DND-41 (cell line): ENCODE measurements around the gene PRKCE.

Experiments
- ATAC-seq: fragments of 200-7000 bp; cut with Tn5 transposase; 3 replicates; pipeline ENCODE4 v1.9.1; 2021; ENCODE audit warnings: low read depth; ENCODE audit not compliant: insufficient read depth
- DNase-seq: peaks from one replicate; pipeline ENCODE4 v3.0.0-alpha.2; 2020
- H2AFZ ChIP-seq: 2 replicates; pipeline ENCODE4 v1.6.0; 2012; ENCODE audit warnings: low read depth, low read length
- H3K27ac ChIP-seq: 2 replicates; pipeline ENCODE4 v1.5.1; 2012; ENCODE audit warnings: low read length, inconsistent platforms
- H3K27me3 ChIP-seq: fragments of 200-600 bp; sonication (generic); 2 replicates; pipeline ENCODE4 v1.6.0; 2012; ENCODE audit warnings: low read length, mild to moderate bottlenecking, inconsistent platforms; ENCODE audit not compliant: insufficient read depth, poor library complexity
- H3K36me3 ChIP-seq: 2 replicates; pipeline ENCODE4 v1.5.1; 2012; ENCODE audit warnings: low read length, inconsistent platforms; ENCODE audit not compliant: insufficient read depth
- H3K4me1 ChIP-seq: 2 replicates; pipeline ENCODE4 v1.5.1; 2012; ENCODE audit warnings: mild to moderate bottlenecking, low read length; ENCODE audit not compliant: insufficient read depth
- H3K4me2 ChIP-seq: 2 replicates; pipeline ENCODE4 v1.6.0; 2012; ENCODE audit warnings: mild to moderate bottlenecking, moderate library complexity, low read length, inconsistent platforms; ENCODE audit not compliant: insufficient read depth
- H3K4me3 ChIP-seq, 2 experiments: fragments of 200-600 bp in 1 of 2; shearing (Covaris generic) in 1 of 2; 2 replicates each; pipeline ENCODE4 v1.5.1; 2012 to 2016; ENCODE audit warnings: inconsistent platforms in 2 of 2, low read length in 2 of 2, mild to moderate bottlenecking in 2 of 2, low read depth in 1 of 2, moderate library complexity in 1 of 2
- H3K79me2 ChIP-seq: 2 replicates; pipeline ENCODE4 v1.6.0; 2012; ENCODE audit warnings: low read length, inconsistent platforms; ENCODE audit not compliant: insufficient read depth
- H3K9ac ChIP-seq: 2 replicates; pipeline ENCODE4 v1.6.0; 2012; ENCODE audit warnings: low read depth, mild to moderate bottlenecking, inconsistent platforms, low read length, moderate library complexity
- H3K9me3 ChIP-seq: 2 replicates; pipeline ENCODE4 v1.5.1; 2012; ENCODE audit warnings: low read length, moderate library complexity, mild to moderate bottlenecking, inconsistent platforms; ENCODE audit not compliant: insufficient read depth, severe bottlenecking
- H4K20me1 ChIP-seq: 2 replicates; pipeline ENCODE4 v1.6.0; 2012; ENCODE audit warnings: low read length; ENCODE audit not compliant: insufficient read depth
- CTCF ChIP-seq: IDR thresholded peaks from 2 replicates; pipeline ENCODE4 v1.5.1; 2012; ENCODE audit warnings: borderline replicate concordance, low read length, moderate library complexity, mild to moderate bottlenecking; ENCODE audit not compliant: poor library complexity, severe bottlenecking; ENCODE audit errors: extremely low read depth
- EZH2 ChIP-seq: IDR thresholded peaks from 3 replicates; pipeline ENCODE4 v1.6.1; 2012; ENCODE audit warnings: borderline replicate concordance, low read depth, mild to moderate bottlenecking, moderate library complexity, low read length, inconsistent platforms; ENCODE audit not compliant: severe bottlenecking

The PRKCE gene

GRCh38 chr2:45705233-45705632 lies 53.8 kb downstream of the PRKCE start:
- H3K4me3 ChIP-seq = no peak overlapping the region
- no peak for ATAC-seq
- no peak for DNase-seq
- no peak overlapping the region for H3K4me2 ChIP-seq
- no peaks in the 10 kb centered on the region for H3K9me3 ChIP-seq
- H3K36me3 ChIP-seq = peaks cover 5% of the 10 kb centered on the region; the same call in 1 of the 2 replicates
- TF ChIP-seq EZH2 (no peak), CTCF (no peak)
- no peaks in the 10 kb centered on the region for H3K79me2 ChIP-seq
- H4K20me1 ChIP-seq = no peaks in the 10 kb centered on the region
- no peaks in the 10 kb centered on the region for H3K27me3 ChIP-seq
- no peaks in the 10 kb centered on the region for H3K4me1 ChIP-seq
- H3K27ac ChIP-seq = no peak overlapping the region
- no peak overlapping the region for H3K9ac ChIP-seq
- no peak overlapping the region for H2AFZ ChIP-seq

GRCh38 chr2:45706033-45706432 lies 54.6 kb downstream of the PRKCE start:
- TF ChIP-seq EZH2 = no peak
- TF ChIP-seq CTCF = no peak
- DNase-seq (no peak), ATAC-seq (no peak)
- peaks cover 5% of the 10 kb centered on the region; the same call in 1 of the 2 replicates for H3K36me3 ChIP-seq
- no peaks in the 10 kb centered on the region for H4K20me1 ChIP-seq
- no peak overlapping the region for H3K4me3 ChIP-seq
- no peak overlapping the region for H2AFZ ChIP-seq
- no peaks in the 10 kb centered on the region for H3K9me3 ChIP-seq
- H3K4me1 ChIP-seq = no peaks in the 10 kb centered on the region
- no peaks in the 10 kb centered on the region for H3K79me2 ChIP-seq
- no peak overlapping the region for H3K9ac ChIP-seq
- H3K27ac ChIP-seq = no peak overlapping the region
- no peak overlapping the region for H3K4me2 ChIP-seq
- H3K27me3 ChIP-seq = no peaks in the 10 kb centered on the region

GRCh38 chr2:45707006-45707405 lies 55.5 kb downstream of the PRKCE start:
- no peak for DNase-seq
- Histone ChIP-seq H3K79me2 (no peaks in the 10 kb centered on the region), H4K20me1 (no peaks in the 10 kb centered on the region), H3K27ac (no peak overlapping the region), H2AFZ (no peak overlapping the region), H3K4me2 (no peak overlapping the region), H3K27me3 (no peaks in the 10 kb centered on the region), H3K9me3 (no peaks in the 10 kb centered on the region), H3K9ac (no peak overlapping the region), H3K4me3 (no peak overlapping the region), H3K36me3 (peaks cover 5% of the 10 kb centered on the region; the same call in 1 of the 2 replicates), H3K4me1 (no peaks in the 10 kb centered on the region)
- no peak for ATAC-seq
- TF ChIP-seq CTCF (no peak), EZH2 (no peak)

- Histone ChIP-seq H3K4me3 (no peak overlapping the region), H3K4me1 (no peaks in the 10 kb centered on the region), H3K4me2 (no peak overlapping the region), H3K9ac (no peak overlapping the region), H3K9me3 (no peaks in the 10 kb centered on the region), H4K20me1 (no peaks in the 10 kb centered on the region), H3K79me2 (no peaks in the 10 kb centered on the region), H3K27ac (no peak overlapping the region), H3K27me3 (no peaks in the 10 kb centered on the region), H2AFZ (no peak overlapping the region), H3K36me3 (peaks cover 5% of the 10 kb centered on the region; the same call in 1 of the 2 replicates)
- DNase-seq (no peak), ATAC-seq (no peak)
- TF ChIP-seq EZH2 (no peak), CTCF (no peak)
Observed at GRCh38 chr2:45707661-45708060, 56.2 kb downstream of the PRKCE start.
